Stimulated activated naive CD8-positive, alpha-beta T cell treated with anti-CD3 and anti-CD28 coated beads, Interleukin-15, Interleukin-2, amounts not matched to agents 100 U/mL and 50 U/mL, for 24 hours (primary cell): ENCODE results near the gene DNMT3B.

Experiments
- ATAC-seq: fragments of 150-1000 bp; cut with Tn5 transposase; one replicate; pipeline ENCODE4 v1.10.0; 2021
- DNase-seq: peaks from one replicate; pipeline ENCODE4 v3.0.0; 2021

Gene DNMT3B

GRCh38 chr20:32823737-32824588 is 61.8 kb downstream of the DNMT3B start:
- DNase-seq (no peak), ATAC-seq (no peak)

GRCh38 chr20:32828029-32828680 is 66.0 kb downstream of the DNMT3B start:
- no peak for DNase-seq
- ATAC-seq, result no peak

- ATAC-seq (no peak), DNase-seq (no peak)
These were observed 67.3 kb downstream of the DNMT3B start for GRCh38 chr20:32829311-32830005.

- no peak for ATAC-seq
- DNase-seq, result no peak
These were observed 68.3 kb downstream of the DNMT3B start for GRCh38 chr20:32830437-32830836.

- DNase-seq (no peak), ATAC-seq (no peak)
These were observed 69.8 kb downstream of the DNMT3B start for GRCh38 chr20:32831982-32832381.

- ATAC-seq, result no peak
- no peak for DNase-seq
These were observed 70.5 kb downstream of the DNMT3B start for GRCh38 chr20:32832664-32833063.

GRCh38 chr20:32834972-32835371 is 72.8 kb downstream of the DNMT3B start:
- DNase-seq, result no peak
- ATAC-seq, result no peak

- ATAC-seq, result no peak
- DNase-seq, result no peak
These were observed 75.0 kb downstream of the DNMT3B start for GRCh38 chr20:32837157-32837556.

GRCh38 chr20:32839227-32839981 is 77.2 kb downstream of the DNMT3B start:
- no peak for DNase-seq
- peak; percentile 68 for ATAC-seq

- DNase-seq, result no peak
- no peak for ATAC-seq
These were observed 77.7 kb downstream of the DNMT3B start for GRCh38 chr20:32839982-32840285.

GRCh38 chr20:32841174-32841573 is 79.0 kb downstream of the DNMT3B start:
- ATAC-seq (no peak), DNase-seq (no peak)

- DNase-seq, result no peak
- ATAC-seq, result no peak
These were observed 79.4 kb downstream of the DNMT3B start for GRCh38 chr20:32841632-32842031.

GRCh38 chr20:32842688-32843524 is 80.7 kb downstream of the DNMT3B start:
- DNase-seq (no peak), ATAC-seq (no peak)

GRCh38 chr20:32845786-32846185 is 83.6 kb downstream of the DNMT3B start:
- ATAC-seq (no peak), DNase-seq (no peak)

GRCh38 chr20:32846852-32847251 is 84.7 kb downstream of the DNMT3B start:
- ATAC-seq (no peak), DNase-seq (no peak)

GRCh38 chr20:32847964-32848363 is 85.8 kb downstream of the DNMT3B start:
- ATAC-seq (no peak), DNase-seq (no peak)

- ATAC-seq (no peak), DNase-seq (no peak)
These were observed 86.7 kb downstream of the DNMT3B start for GRCh38 chr20:32848846-32849245.

GRCh38 chr20:32849577-32849976 is 87.4 kb downstream of the DNMT3B start:
- ATAC-seq (no peak), DNase-seq (no peak)

GRCh38 chr20:32855387-32855786 is 93.2 kb downstream of the DNMT3B start:
- ATAC-seq (no peak), DNase-seq (no peak)

- DNase-seq, result no peak
- ATAC-seq, result no peak
These were observed 96.0 kb downstream of the DNMT3B start for GRCh38 chr20:32858189-32858588.
